Activated CD8-positive, alpha-beta T cell treated with anti-CD3 and anti-CD28 coated beads for 36 hours (primary cell): ENCODE measurements around the gene ZNF329. TPM values are rescaled to one million over a fixed set of nuclear protein-coding genes. Genes with fewer than 3 reads are reported as not detected.

Source experiments
- ATAC-seq: fragments of 200-7000 bp; cut with Tn5 transposase; one replicate; pipeline ENCODE4 v1.10.0; 2021; ENCODE audit warnings: mild to moderate bottlenecking, moderate library complexity
- CTCF ChIA-PET: fragments of 350-600 bp; sonication (Branson Sonifier 250); formaldehyde crosslinking; loops from one replicate; lab custom pipeline; 2021; ENCODE audit warnings: antibody characterized with exemption; lab: Charles Lee
- POLR2A ChIA-PET: fragments of 350-600 bp; sonication (Branson Sonifier 250); formaldehyde crosslinking; loops from one replicate; lab custom pipeline; 2021; ENCODE audit warnings: antibody characterized with exemption; lab: Charles Lee
- DNase-seq: peaks from one replicate; pipeline ENCODE4 v3.0.0-alpha.2; 2020
- H3K27ac Mint-ChIP-seq: one replicate; pipeline ENCODE4 v1.8.0; 2021; ENCODE audit warnings: mild to moderate bottlenecking, mixed read lengths
- H3K27me3 Mint-ChIP-seq: one replicate; pipeline ENCODE4 v1.8.0; 2021; ENCODE audit warnings: mixed read lengths
- H3K36me3 Mint-ChIP-seq: one replicate; pipeline ENCODE4 v1.8.0; 2021; ENCODE audit warnings: low read depth, mixed read lengths
- H3K4me1 Mint-ChIP-seq: one replicate; pipeline ENCODE4 v1.8.0; 2021; ENCODE audit warnings: low read depth, mixed read lengths
- H3K4me3 Mint-ChIP-seq: one replicate; pipeline ENCODE4 v1.8.0; 2021; ENCODE audit warnings: mild to moderate bottlenecking, moderate library complexity, mixed read lengths
- H3K9me3 Mint-ChIP-seq: one replicate; pipeline ENCODE4 v1.8.0; 2021; ENCODE audit warnings: mixed read lengths
- intact Hi-C: fragments of 100-400 bp; cut with micrococcal nuclease; formaldehyde crosslinking; loops from one replicate; pipeline ENCODE4 v1.10.0; 2022
- total RNA-seq, 2 experiments: library from RNA; stranded (reverse); gene quantifications; one replicate each; pipeline ENCODE4 v1.2.3, GENCODE V29; 2021
- TF ChIP-seq, protein P1 (sequence below): fragments of 200-600 bp; IDR thresholded peaks from one replicate; pipeline ENCODE4 v1.8.0; 2022; ENCODE audit warnings: antibody characterized with exemption, mild to moderate bottlenecking

The ZNF329 gene
- total RNA-seq, 2 experiments from 2014 or later: 6.0 to 6.2 TPM

DNA sequence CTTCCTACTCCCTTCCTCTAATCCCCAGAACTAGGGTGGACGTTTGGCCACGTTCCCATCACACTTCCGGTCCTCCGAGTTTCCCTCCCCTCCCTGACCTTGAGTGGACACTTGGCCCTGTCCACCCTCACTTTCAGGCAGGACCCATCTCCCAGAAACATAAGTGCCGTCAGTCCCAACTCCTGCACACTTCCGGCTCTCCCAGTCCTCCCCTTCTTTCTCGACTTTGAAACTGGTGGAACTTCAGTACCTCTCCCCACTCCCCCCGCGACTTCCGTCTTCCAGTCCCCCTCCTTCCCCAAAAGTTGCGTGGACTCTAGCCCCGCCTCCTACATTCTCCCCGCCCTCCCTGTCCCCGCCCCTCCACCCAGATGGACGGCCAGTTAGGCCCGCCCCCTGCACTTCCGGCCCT, 32.0 kb upstream of the ZNF329 start:
- TF ChIP-seq, protein P1, sequence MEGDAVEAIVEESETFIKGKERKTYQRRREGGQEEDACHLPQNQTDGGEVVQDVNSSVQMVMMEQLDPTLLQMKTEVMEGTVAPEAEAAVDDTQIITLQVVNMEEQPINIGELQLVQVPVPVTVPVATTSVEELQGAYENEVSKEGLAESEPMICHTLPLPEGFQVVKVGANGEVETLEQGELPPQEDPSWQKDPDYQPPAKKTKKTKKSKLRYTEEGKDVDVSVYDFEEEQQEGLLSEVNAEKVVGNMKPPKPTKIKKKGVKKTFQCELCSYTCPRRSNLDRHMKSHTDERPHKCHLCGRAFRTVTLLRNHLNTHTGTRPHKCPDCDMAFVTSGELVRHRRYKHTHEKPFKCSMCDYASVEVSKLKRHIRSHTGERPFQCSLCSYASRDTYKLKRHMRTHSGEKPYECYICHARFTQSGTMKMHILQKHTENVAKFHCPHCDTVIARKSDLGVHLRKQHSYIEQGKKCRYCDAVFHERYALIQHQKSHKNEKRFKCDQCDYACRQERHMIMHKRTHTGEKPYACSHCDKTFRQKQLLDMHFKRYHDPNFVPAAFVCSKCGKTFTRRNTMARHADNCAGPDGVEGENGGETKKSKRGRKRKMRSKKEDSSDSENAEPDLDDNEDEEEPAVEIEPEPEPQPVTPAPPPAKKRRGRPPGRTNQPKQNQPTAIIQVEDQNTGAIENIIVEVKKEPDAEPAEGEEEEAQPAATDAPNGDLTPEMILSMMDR: no peak
- POLR2A ChIA-PET: interaction anchor here (1.1 to 2.4 kb wide), 5 partner anchors 18 to 337 kb away, joined by 3 to 6 read pairs (median 5); partner anchors contain the start of genes ZBTB45 and ZNF544
- Mint-ChIP-seq H3K9me3 (peaks cover 38% of the 10 kb centered on the region), H3K27ac (peak overlapping the region; percentile 99), H3K4me1 (peaks cover 19% of the 10 kb centered on the region), H3K36me3 (peaks cover 58% of the 10 kb centered on the region), H3K4me3 (peak overlapping the region; percentile 91), H3K27me3 (no peaks in the 10 kb centered on the region)
- CTCF ChIA-PET: interaction anchor here (0.7 to 1.3 kb wide), 3 partner anchors 8 to 127 kb away, joined by 3 read pairs; partner anchors contain the start of gene ZNF135
- DNase-seq (peak; percentile 95), ATAC-seq (peak; percentile 83)
- intact Hi-C loops: no loop called here

DNA sequence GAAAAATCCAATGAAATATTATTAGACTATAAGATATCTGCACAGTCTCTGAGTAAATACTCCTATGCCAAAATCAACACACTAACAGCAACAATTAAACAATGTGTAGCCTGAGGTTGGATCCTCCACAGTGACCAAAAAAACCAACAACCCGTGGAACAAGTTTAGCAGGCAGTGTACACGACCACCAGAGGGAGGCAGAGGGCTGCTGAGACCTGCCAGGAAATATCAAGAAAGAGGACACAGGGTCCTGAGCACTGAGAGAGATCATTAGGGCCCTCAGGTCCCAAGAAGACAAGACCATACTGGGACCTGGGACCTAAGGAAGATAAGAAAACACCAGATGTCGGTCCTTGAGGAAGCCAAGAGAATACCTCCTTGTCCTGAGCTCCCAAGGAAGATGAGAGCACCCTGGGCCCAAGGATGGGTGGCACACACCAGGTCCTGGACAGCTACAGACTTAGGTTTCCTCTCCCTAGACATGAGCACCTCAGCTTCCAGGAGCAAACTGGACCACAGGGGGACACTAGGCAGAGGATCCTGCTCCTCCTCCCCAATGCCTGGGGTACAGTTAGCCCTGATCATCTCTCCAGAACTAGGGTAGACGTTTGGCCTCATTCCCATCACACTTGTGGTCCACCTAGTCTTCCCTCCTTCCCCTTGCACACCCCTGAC, 31.4 kb upstream of the ZNF329 start:
- Mint-ChIP-seq H3K36me3 (peaks cover 57% of the 10 kb centered on the region), H3K9me3 (peaks cover 43% of the 10 kb centered on the region), H3K27me3 (no peaks in the 10 kb centered on the region), H3K27ac (peak overlapping the region; percentile 99), H3K4me3 (peak overlapping the region; percentile 91), H3K4me1 (peaks cover 19% of the 10 kb centered on the region)
- TF ChIP-seq, protein P1: peak; percentile 71
- POLR2A ChIA-PET: interaction anchor here (1.1 to 2.4 kb wide), 3 partner anchors 28 to 337 kb away, joined by 3 to 6 read pairs (median 6); partner anchors contain the start of genes ZBTB45 and ZNF544
- peak; percentile 87 for DNase-seq
- peak; percentile 15 for ATAC-seq
- intact Hi-C loops: no loop called here
- CTCF ChIA-PET: interaction anchor here (0.6 to 1.3 kb wide), 4 partner anchors 9 to 160 kb away, joined by 3 read pairs; partner anchors contain the start of gene ZNF135

DNA sequence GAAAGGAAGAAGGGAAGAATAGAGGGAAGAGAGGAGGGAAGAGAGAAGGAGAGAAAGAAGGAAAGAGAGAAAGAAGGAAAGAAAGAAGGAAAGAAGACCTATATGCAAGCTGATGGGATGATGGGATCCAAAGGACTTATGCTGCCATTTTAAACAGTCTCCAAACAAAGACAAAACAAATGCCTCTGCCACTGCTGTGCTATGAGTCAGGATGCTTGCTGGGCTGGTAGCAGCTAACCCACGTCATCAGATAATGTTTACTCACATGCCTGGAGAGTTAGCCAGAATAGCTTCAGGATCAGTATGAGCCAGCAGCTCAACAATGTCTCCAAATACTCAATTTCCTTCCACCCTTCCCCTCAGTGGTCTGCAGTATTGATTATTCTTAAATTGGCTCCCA, 20.3 kb upstream of the ZNF329 start:
- DNase-seq (no peak), ATAC-seq (no peak)
- H3K36me3 Mint-ChIP-seq: peaks cover 23% of the 10 kb centered on the region
- ChIA-PET CTCF (no interaction called here), POLR2A (no interaction called here)
- H3K27me3 Mint-ChIP-seq: peaks cover 1% of the 10 kb centered on the region
- H3K9me3 Mint-ChIP-seq: peaks cover 54% of the 10 kb centered on the region
- TF ChIP-seq, protein P1: no peak
- H3K4me3 Mint-ChIP-seq: no peak overlapping the region
- H3K27ac Mint-ChIP-seq: no peak overlapping the region
- intact Hi-C loops: no loop called here
- H3K4me1 Mint-ChIP-seq: no peaks in the 10 kb centered on the region

DNA sequence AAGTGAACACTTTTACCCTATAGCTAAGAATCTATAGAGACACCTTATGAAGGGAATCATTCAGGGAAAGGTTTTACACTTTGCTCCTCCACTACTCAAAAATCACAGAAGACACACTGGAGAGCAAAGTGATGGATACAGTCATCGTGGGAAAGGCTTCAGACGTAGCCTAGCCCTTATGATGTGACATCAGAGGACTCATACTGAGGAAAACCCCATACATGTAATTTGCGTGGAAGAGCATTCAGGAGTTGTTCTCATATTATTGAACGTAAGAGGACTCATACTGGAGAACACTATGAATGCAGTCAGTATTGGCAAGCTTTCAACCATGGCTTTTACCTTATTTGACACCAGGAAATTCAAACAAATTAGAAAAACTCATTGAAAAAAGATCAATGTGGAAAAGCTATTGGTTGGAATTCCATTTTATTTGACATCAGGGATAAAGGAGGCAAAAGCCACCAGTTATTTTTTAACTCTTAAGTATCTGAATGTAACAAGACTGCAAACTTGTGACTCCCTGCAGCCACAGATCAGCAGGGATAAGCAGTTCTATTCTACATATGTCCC, 16.2 kb upstream of the ZNF329 start:
- H3K27ac Mint-ChIP-seq: no peak overlapping the region
- no peaks in the 10 kb centered on the region for H3K27me3 Mint-ChIP-seq
- H3K36me3 Mint-ChIP-seq: peaks cover 23% of the 10 kb centered on the region
- ChIA-PET POLR2A (interaction anchor here (0.6 kb wide), 1 partner anchor 768 kb away, joined by 3 read pairs; no protein-coding TSS in a partner anchor), CTCF (no interaction called here)
- TF ChIP-seq, protein P1: no peak
- intact Hi-C loops: no loop called here
- H3K9me3 Mint-ChIP-seq: peaks cover 56% of the 10 kb centered on the region
- no peaks in the 10 kb centered on the region for H3K4me1 Mint-ChIP-seq
- DNase-seq: no peak
- H3K4me3 Mint-ChIP-seq: no peak overlapping the region
- ATAC-seq: no peak

DNA sequence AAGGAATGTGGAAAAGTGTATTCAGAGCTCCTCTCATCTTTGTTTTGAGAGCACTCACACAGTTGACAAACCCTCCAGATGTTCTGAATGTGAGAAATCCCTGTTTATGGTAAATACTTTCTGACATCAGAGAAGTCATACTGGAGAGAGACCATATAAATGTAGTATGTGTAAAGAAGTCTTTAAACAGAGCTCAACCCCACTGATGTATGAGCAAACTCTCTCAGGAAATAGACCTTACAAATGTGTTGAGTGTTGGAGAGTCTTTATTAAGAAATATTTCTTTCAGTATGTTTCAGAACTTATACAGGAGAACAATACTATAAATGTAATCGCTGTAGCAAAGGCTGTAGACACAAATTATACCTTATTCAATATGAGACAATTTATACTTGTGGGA, 15.7 kb upstream of the ZNF329 start:
- TF ChIP-seq, protein P1: no peak
- DNase-seq (no peak), ATAC-seq (no peak)
- H3K36me3 Mint-ChIP-seq: peaks cover 24% of the 10 kb centered on the region
- ChIA-PET CTCF (no interaction called here), POLR2A (interaction anchor here (0.6 kb wide), 1 partner anchor 767 kb away, joined by 3 read pairs; no protein-coding TSS in a partner anchor)
- no peaks in the 10 kb centered on the region for H3K4me1 Mint-ChIP-seq
- H3K27ac Mint-ChIP-seq: no peak overlapping the region
- intact Hi-C loops: no loop called here
- H3K4me3 Mint-ChIP-seq: no peak overlapping the region
- peaks cover 57% of the 10 kb centered on the region for H3K9me3 Mint-ChIP-seq
- H3K27me3 Mint-ChIP-seq: no peaks in the 10 kb centered on the region
